HL-60 (cell line): Measurements from ENCODE around the gene CYP4V2.

ENCODE experiments used
- DNase-seq, 2 experiments: peaks; one replicate each; pipeline ENCODE4 v3.0.0-alpha.2; 2010 to 2020; ENCODE audit warnings: low read depth in 1 of 2, low spot score in 1 of 2
- H3K27ac ChIP-seq: fragments of 250-450 bp; sonication (Bioruptor Pico); replicated peaks from 2 replicates; pipeline ENCODE4 v1.5.1; 2020; ENCODE audit warnings: mild to moderate bottlenecking, moderate library complexity
- H3K27me3 ChIP-seq: fragments of 250-450 bp; sonication (Bioruptor Pico); 2 replicates; pipeline ENCODE4 v1.5.1; 2021; ENCODE audit warnings: mild to moderate bottlenecking, moderate library complexity; ENCODE audit not compliant: insufficient read depth, poor library complexity, severe bottlenecking
- H3K4me3 ChIP-seq: replicated peaks from 2 replicates; pipeline ENCODE4 v1.5.1; 2011; ENCODE audit warnings: mild to moderate bottlenecking, control low read depth, low read length; ENCODE audit not compliant: insufficient read depth
- CTCF ChIP-seq: IDR thresholded peaks from one replicate; pipeline ENCODE4 v1.5.1; 2011; ENCODE audit warnings: low read length, control low read depth, inconsistent platforms; ENCODE audit not compliant: insufficient read depth
- GABPA ChIP-seq: IDR thresholded peaks from 2 replicates; pipeline ENCODE4 v1.6.1; 2012; ENCODE audit warnings: low read depth
- POLR2AphosphoS5 ChIP-seq: IDR thresholded peaks from 2 replicates; pipeline ENCODE4 v1.6.1; 2012; ENCODE audit warnings: low read depth
- REST ChIP-seq: IDR thresholded peaks from 2 replicates; pipeline ENCODE4 v1.6.1; 2012; ENCODE audit warnings: low read depth; ENCODE audit not compliant: insufficient replicate concordance
- SPI1 ChIP-seq: IDR thresholded peaks from 2 replicates; pipeline ENCODE4 v1.6.1; 2012; ENCODE audit warnings: low read depth, mild to moderate bottlenecking, borderline replicate concordance

Gene CYP4V2

GRCh38 chr4:186227221-186227620 lies 35.9 kb downstream of the CYP4V2 start, which contains the start of gene KLKB1:
Gene KLKB1, plus strand, starts transcription at chr4:186227507. Its CDS starts 689 bp downstream, at chr4:186228196.
- Histone ChIP-seq H3K27me3 (no peaks in the 10 kb centered on the region), H3K27ac (no peak within 1 kb of the TSS), H3K4me3 (no peak within 1 kb of the TSS)
- TF ChIP-seq REST: no peak
- no peak for TF ChIP-seq SPI1
- TF ChIP-seq CTCF: no peak
- TF ChIP-seq GABPA: no peak
- TF ChIP-seq POLR2AphosphoS5: no peak
- DNase-seq: no peak

GRCh38 chr4:186227744-186228513 lies 36.6 kb downstream of the CYP4V2 start:
- no peak for DNase-seq
- no peak overlapping the region for H3K27ac ChIP-seq
- no peaks in the 10 kb centered on the region for H3K27me3 ChIP-seq
- TF ChIP-seq REST: no peak
- TF ChIP-seq SPI1: no peak
- no peak for TF ChIP-seq GABPA
- H3K4me3 ChIP-seq: no peak overlapping the region

- H3K27me3 ChIP-seq: no peaks in the 10 kb centered on the region
- H3K27ac ChIP-seq: no peak overlapping the region
- DNase-seq: no peak
- no peak for TF ChIP-seq CTCF
- no peak for TF ChIP-seq SPI1
- TF ChIP-seq GABPA: no peak
- no peak for TF ChIP-seq REST
- no peak for TF ChIP-seq POLR2AphosphoS5
- H3K4me3 ChIP-seq: no peak overlapping the region
Measured at GRCh38 chr4:186228514-186228894, 37.1 kb downstream of the CYP4V2 start.
